Measurements from ENCODE around the gene C5AR2. TPM values are rescaled to one million over a fixed set of nuclear protein-coding genes. Genes with fewer than 3 reads are reported as not detected.

C5AR2 gene
- polyA plus RNA-seq, 1 of the 3 experiments (the other 2 are of a cell fraction) = not detected

GRCh38 chr19:47356900-47357299 is 24.9 kb downstream of the C5AR2 start:
- H3K36me3 ChIP-seq (replicated peaks in 1 of 2; ENCODE audit: control insufficient read depth in 1 of 2, insufficient read depth in 2 of 2, low read length in 1 of 2) = peaks cover 52 to 59% of the 10 kb centered on the region in 2 experiments
- TF ChIP-seq RAD21 (IDR thresholded peaks at IDR 0.05; ENCODE audit: low read length) = no peak
- POLR2A ChIA-PET = no interaction called here
- no peaks in the 10 kb centered on the region for H3K9me2 ChIP-seq
- WGBS (ENCODE audit: low lambda C conversion rate) = 97% methylated on average over 6 of the region's 6 CpGs
- no peaks in the 10 kb centered on the region for H3K9me3 ChIP-seq
- no peaks in the 10 kb centered on the region for H3F3A ChIP-seq (replicated peaks; ENCODE audit: insufficient read depth)
- peaks cover 0 to 7% of the 10 kb centered on the region in 2 experiments; a peak in 1 of 4 replicates for H3K4me1 ChIP-seq (ENCODE audit: control insufficient read depth in 1 of 2, insufficient read depth in 2 of 2, low read depth in 1 of 2, low read length in 1 of 2)
- peaks cover 37% of the 10 kb centered on the region for H3K79me2 ChIP-seq (ENCODE audit: insufficient read depth)
- no peak overlapping the region for H2AFZ ChIP-seq (ENCODE audit: low read depth)
- DNase-seq = no peak
- H4K20me1 ChIP-seq (ENCODE audit: insufficient read depth) = no peaks in the 10 kb centered on the region
- no peak overlapping the region for H3K4me3 ChIP-seq (ENCODE audit: low read depth in 2 of 2, low read length in 1 of 2)
- no peaks in the 10 kb centered on the region for H3K27me3 ChIP-seq (ENCODE audit: insufficient read depth)
- no peak overlapping the region for H3K9ac ChIP-seq
- CTCF ChIA-PET = interaction anchor here (1.4 kb wide), 1 partner anchor 34 kb away, joined by 4 read pairs; no protein-coding TSS in a partner anchor
- no peak overlapping the region for H3K4me2 ChIP-seq
- H3K27ac ChIP-seq (ENCODE audit: low read depth in 2 of 2, low read length in 1 of 2) = no peak overlapping the region

GRCh38 chr19:47357788-47358680 is 26.1 kb downstream of the C5AR2 start:
- DNase-seq = peak; percentile 31
- H3K36me3 ChIP-seq (replicated peaks in 1 of 2; ENCODE audit: control insufficient read depth in 1 of 2, insufficient read depth in 2 of 2, low read length in 1 of 2) = peaks cover 52 to 58% of the 10 kb centered on the region in 2 experiments
- no peak overlapping the region for H3K9ac ChIP-seq
- H3K4me2 ChIP-seq = no peak overlapping the region
- 84% methylated on average over 14 of the region's 28 CpGs for WGBS (ENCODE audit: low lambda C conversion rate)
- CTCF ChIA-PET = interaction anchor here (0.6 to 2.6 kb wide), 4 partner anchors 9 to 79 kb away, joined by 3 to 11 read pairs (median 4); partner anchors contain the start of gene DHX34
- peaks cover 26% of the 10 kb centered on the region for H3K79me2 ChIP-seq (ENCODE audit: insufficient read depth)
- no peaks in the 10 kb centered on the region for H4K20me1 ChIP-seq (ENCODE audit: insufficient read depth)
- no peak overlapping the region for H2AFZ ChIP-seq (ENCODE audit: low read depth)
- H3K27me3 ChIP-seq (ENCODE audit: insufficient read depth) = no peaks in the 10 kb centered on the region
- no peaks in the 10 kb centered on the region for H3K9me2 ChIP-seq
- TF ChIP-seq CHD2 (IDR thresholded peaks at IDR 0.05; ENCODE audit: low read length, partially characterized antibody) (no peak), CTCF (IDR thresholded peaks at IDR 0.05) (peak; percentile 36)
- TF ChIP-seq, protein P1, sequence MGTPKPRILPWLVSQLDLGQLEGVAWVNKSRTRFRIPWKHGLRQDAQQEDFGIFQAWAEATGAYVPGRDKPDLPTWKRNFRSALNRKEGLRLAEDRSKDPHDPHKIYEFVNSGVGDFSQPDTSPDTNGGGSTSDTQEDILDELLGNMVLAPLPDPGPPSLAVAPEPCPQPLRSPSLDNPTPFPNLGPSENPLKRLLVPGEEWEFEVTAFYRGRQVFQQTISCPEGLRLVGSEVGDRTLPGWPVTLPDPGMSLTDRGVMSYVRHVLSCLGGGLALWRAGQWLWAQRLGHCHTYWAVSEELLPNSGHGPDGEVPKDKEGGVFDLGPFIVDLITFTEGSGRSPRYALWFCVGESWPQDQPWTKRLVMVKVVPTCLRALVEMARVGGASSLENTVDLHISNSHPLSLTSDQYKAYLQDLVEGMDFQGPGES (IDR thresholded peaks at IDR 0.05; ENCODE audit: low read depth, low read length) = no peak
- H3K27ac ChIP-seq (ENCODE audit: low read depth in 2 of 2, low read length in 1 of 2) = no peak overlapping the region
- H3F3A ChIP-seq (replicated peaks; ENCODE audit: insufficient read depth) = no peaks in the 10 kb centered on the region
- H3K4me1 ChIP-seq (ENCODE audit: control insufficient read depth in 1 of 2, insufficient read depth in 2 of 2, low read depth in 1 of 2, low read length in 1 of 2) = peaks cover 0 to 5% of the 10 kb centered on the region in 2 experiments; a peak in 1 of 4 replicates
- no peaks in the 10 kb centered on the region for H3K9me3 ChIP-seq
- no peak overlapping the region for H3K4me3 ChIP-seq (ENCODE audit: low read depth in 2 of 2, low read length in 1 of 2)
- POLR2A ChIA-PET = no interaction called here

GRCh38 chr19:47358936-47359335 is 27.0 kb downstream of the C5AR2 start:
- H3F3A ChIP-seq (replicated peaks; ENCODE audit: insufficient read depth) = peaks cover 4% of the 10 kb centered on the region
- 92% methylated on average over 6 of the region's 6 CpGs for WGBS (ENCODE audit: low lambda C conversion rate)
- POLR2A ChIA-PET = no interaction called here
- H3K9me2 ChIP-seq = no peaks in the 10 kb centered on the region
- no peak overlapping the region for H2AFZ ChIP-seq (ENCODE audit: low read depth)
- H3K9ac ChIP-seq = no peak overlapping the region
- no peaks in the 10 kb centered on the region for H3K9me3 ChIP-seq
- no peak overlapping the region for H3K4me2 ChIP-seq
- peaks cover 17% of the 10 kb centered on the region for H3K79me2 ChIP-seq (ENCODE audit: insufficient read depth)
- H3K27ac ChIP-seq (ENCODE audit: low read depth in 2 of 2, low read length in 1 of 2) = no peak overlapping the region
- H3K4me3 ChIP-seq (ENCODE audit: low read depth in 2 of 2, low read length in 1 of 2) = no peak overlapping the region
- no peaks in the 10 kb centered on the region for H3K27me3 ChIP-seq (ENCODE audit: insufficient read depth)
- peaks cover 47 to 63% of the 10 kb centered on the region in 2 experiments for H3K36me3 ChIP-seq (replicated peaks in 1 of 2; ENCODE audit: control insufficient read depth in 1 of 2, insufficient read depth in 2 of 2, low read length in 1 of 2)
- CTCF ChIA-PET = interaction anchor here (1.0 to 2.6 kb wide), 4 partner anchors 10 to 54 kb away, joined by 3 to 11 read pairs (median 4); partner anchors contain the start of gene DHX34
- no peaks in the 10 kb centered on the region for H4K20me1 ChIP-seq (ENCODE audit: insufficient read depth)
- H3K4me1 ChIP-seq (ENCODE audit: control insufficient read depth in 1 of 2, insufficient read depth in 2 of 2, low read depth in 1 of 2, low read length in 1 of 2) = no peaks in the 10 kb centered on the region; a peak in 1 of 4 replicates
- DNase-seq = no peak
- TF ChIP-seq REST (IDR thresholded peaks at IDR 0.05; ENCODE audit: low read depth, low read length) = no peak
- no peak for TF ChIP-seq NFIC (IDR thresholded peaks at IDR 0.05; ENCODE audit: borderline replicate concordance)
- TF ChIP-seq USF1 (IDR thresholded peaks at IDR 0.05; ENCODE audit: borderline replicate concordance, low read depth) = no peak
- TF ChIP-seq NRF1 (IDR thresholded peaks at IDR 0.05; ENCODE audit: low read depth, low read length) = no peak
- no peak for TF ChIP-seq CTCF (IDR thresholded peaks at IDR 0.05)

Data from SK-N-SH (cell line).